ENCODE measurements around the gene TRIM75.
"Not testable (repeated sequence)": the region's sequence is repeated elsewhere in the genome, so short reads cannot be mapped to it uniquely, and the experiment has no call there.

TRIM75 gene

GRCh38 chr4:165053645-165054044 is at the start of gene TRIM75:
Gene TRIM75, plus strand, starts transcription at chr4:165053866. Its CDS starts 5,282 bp downstream, at chr4:165059148.
- no peak for DNase-seq (ENCODE audit: low read depth in 2 of 2)

DNA sequence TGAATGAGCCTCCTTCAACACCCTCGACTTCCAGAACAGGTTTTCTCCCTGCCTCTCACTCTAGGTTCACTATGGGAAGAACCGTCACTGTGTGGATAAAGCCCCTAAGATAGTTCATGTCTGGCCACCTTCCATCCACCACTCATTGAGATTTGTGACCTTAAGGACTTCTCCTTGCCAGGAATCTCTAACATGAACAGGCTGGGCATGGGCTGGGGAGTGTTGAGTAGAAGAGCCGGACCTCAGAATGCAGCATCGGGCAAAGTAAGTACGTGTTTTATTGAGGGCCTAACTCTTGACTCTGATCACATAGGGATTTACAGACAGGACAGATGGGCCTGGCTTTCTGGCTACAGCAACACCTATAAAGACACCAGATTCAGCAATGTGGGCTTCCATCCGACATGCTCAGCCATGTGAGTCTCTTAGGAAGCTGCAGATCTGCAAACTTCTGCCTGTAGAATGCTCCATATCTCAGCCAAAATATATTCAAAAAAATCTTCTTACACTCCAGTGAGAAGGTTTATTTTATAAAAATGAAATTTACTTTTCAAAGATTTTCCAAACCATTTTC is 48.2 kb upstream of the TRIM75 start:
- DNase-seq (ENCODE audit: low read depth in 2 of 2): no peak

DNA sequence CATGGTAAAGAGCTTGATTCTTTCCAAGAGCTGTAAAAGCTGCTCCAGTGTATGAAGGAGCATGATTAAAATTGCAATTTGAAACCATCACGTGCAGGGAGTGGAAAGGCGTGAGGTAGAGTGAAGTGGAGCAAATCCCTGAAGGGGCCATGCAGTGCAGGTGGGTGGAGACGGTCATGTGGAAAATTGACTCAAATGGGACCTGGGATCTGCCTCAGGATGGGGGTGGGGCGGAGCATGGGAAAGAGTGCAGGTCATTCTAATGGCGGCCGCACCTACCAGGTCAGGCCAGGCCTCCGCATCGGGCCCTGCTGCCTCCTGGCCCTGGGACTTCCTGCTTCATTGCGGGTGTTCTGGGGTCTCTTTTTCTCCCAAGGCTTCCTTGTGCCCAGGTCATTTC is 47.2 kb upstream of the TRIM75 start:
- DNase-seq (ENCODE audit: low read depth in 2 of 2): no peak

DNA sequence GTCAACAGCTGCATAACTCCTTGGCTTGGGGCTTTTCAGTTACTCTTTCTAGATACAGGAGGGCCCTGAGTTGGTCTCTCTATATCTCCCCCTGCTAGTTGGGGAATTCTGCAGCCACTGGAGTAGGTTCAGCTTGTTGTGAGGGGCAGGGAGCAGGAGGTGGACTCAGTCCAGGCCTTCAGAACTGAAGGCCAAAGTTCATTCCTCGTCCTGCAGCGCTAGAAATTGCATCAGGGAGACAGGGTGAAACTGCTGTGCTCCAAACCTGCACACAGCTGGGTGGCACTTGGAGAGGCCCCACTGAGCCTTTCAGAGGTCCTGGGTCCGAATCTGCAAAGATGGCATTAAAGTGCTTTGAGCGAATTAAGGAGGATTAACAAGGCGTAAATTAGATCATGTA is 46.8 kb upstream of the TRIM75 start:
- DNase-seq (ENCODE audit: low read depth in 2 of 2): no peak

- DNase-seq (ENCODE audit: low read depth in 2 of 2): no peak
Measured at GRCh38 chr4:165009493-165010227, 44.0 kb upstream of the TRIM75 start.

DNA sequence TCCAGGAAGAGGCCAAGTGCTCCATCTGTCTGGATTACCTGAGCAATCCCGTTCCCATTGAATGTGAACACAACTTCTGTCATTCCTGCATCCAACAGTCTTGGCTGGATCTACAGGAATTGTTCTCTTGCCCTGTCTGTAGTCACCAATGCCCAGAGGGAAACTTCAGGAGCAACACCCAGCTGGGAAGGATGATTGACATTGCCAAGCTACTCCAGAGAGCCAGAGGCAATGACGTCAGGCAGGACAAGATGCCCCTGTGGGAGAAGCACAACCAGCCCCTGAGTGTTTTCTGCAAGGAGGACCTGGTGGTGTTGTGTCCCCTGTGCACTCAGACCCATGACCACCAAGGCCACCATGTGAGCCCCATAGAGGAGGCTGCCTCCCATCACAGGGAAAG is 43.2 kb upstream of the TRIM75 start:
- no peak for DNase-seq (ENCODE audit: low read depth in 2 of 2)

DNA sequence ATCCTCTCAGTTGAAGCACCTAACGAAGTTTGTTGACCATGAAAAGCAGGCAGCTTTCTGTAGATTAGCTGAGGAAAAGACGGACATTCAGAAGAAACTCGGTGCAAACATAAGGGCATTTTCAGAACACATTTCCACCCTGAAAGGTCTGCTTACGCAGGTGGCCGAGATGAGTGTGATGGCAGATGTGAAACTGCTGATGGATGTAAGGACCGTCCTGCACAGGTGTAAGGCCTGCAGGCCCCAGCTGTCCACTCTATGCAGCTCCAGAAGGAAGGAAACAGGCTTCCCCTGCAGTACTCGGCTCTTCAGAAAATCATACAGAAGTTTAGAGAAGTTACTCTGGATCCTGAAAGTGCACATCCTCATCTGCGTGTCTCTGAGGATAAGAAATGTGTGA is 42.7 kb upstream of the TRIM75 start:
- no peak for DNase-seq (ENCODE audit: low read depth in 2 of 2)

DNA sequence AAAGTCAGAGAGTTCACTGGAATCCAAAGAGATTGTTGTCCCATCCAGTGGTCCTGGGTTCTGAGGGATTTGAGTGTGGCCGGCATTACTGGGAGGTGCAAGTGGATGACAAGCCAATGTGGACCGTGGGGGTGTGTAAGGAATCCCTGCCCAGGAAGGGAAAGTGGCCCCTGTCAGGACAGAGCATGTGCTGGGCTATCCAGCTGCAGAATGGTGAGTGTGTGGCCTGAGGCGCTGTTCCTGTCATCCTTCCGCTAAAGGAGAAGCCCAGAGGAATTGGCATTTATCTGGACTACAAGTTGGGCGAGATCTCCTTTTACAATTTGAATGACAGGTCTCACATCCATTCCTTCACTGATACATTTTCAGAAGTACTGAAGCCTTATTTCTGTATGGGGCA is 42.3 kb upstream of the TRIM75 start:
- no peak for DNase-seq (ENCODE audit: low read depth in 2 of 2)

- no peak for DNase-seq (ENCODE audit: low read depth in 2 of 2)
Measured at GRCh38 chr4:165013691-165014090, 40.0 kb upstream of the TRIM75 start.

DNA sequence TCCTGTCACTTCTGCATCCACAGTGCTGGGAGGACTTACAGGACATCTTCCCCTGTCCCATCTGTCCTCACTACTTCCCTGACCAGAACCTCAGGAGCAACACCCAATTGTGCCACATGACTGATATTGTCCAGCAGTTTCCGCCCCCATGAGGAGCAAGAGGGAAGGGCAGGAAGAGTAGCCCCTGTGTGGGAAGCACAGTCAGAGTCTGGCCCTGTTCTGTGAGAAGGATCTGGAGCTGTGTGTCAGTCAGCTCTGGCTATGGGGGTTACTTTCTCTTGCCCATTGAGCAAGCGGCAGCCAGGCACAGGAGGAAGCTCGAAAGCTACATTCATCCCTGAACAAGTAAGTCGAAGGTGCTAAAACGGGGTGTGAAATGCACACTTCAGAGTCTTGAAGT is 36.7 kb upstream of the TRIM75 start:
- no peak for DNase-seq (ENCODE audit: low read depth in 2 of 2)

- DNase-seq (ENCODE audit: low read depth in 2 of 2): not testable (repeated sequence)
Measured at GRCh38 chr4:165019995-165020394, 33.7 kb upstream of the TRIM75 start.

DNA sequence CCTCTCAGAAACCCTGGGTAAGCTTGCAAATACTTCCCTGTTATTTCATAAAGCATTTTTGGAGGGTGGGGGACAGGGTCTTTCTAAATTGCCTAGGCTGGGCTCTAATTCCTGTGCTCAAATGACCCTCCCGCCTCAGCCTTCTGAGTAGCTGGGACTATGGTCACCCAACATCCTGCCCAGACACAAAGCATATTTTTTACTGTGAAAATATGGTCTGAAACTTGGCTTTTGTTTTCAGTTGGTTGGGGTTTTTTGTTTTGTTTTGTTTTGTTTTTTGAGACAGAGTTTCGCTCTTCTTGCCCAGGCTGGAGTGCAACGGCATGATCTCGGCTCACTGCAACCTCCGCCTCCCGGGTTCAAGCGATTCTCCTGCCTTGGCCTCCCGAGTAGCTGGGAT is 27.9 kb upstream of the TRIM75 start:
- not testable (repeated sequence) for DNase-seq (ENCODE audit: low read depth in 2 of 2)

- no peak for DNase-seq (ENCODE audit: low read depth in 2 of 2)
Measured at GRCh38 chr4:165027762-165028402, 25.8 kb upstream of the TRIM75 start.

GRCh38 chr4:165031436-165032211 is 22.0 kb upstream of the TRIM75 start, which contains the start of gene TRIM60:
Gene TRIM60, plus strand, starts transcription at chr4:165031999. Its CDS starts 8,074 bp downstream, at chr4:165040073.
- DNase-seq (ENCODE audit: low read depth in 2 of 2): no peak

GRCh38 chr4:165048170-165048569 is 5.5 kb upstream of the TRIM75 start:
- DNase-seq (ENCODE audit: low read depth in 2 of 2): no peak

DNA sequence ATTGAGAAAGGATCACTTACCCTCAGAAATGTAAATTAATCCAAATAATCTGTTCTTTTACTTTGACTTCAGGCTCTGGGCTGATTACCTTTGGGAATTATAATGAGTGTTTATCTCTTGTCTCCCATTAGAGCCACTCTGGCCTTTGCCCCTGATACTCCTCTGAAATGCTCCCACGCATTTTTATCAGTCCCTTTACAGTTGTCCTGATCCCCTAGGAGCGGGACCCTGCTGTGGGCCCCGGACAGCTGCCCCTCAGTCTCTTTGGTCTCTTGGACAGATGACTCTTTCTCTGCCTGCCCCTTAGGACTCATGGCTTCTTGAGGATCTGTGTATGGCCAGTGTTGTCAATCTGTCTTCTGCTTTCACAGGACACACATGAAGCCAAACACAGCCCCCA is 1.0 kb upstream of the TRIM75 start:
- DNase-seq (ENCODE audit: low read depth in 2 of 2): no peak

DNA sequence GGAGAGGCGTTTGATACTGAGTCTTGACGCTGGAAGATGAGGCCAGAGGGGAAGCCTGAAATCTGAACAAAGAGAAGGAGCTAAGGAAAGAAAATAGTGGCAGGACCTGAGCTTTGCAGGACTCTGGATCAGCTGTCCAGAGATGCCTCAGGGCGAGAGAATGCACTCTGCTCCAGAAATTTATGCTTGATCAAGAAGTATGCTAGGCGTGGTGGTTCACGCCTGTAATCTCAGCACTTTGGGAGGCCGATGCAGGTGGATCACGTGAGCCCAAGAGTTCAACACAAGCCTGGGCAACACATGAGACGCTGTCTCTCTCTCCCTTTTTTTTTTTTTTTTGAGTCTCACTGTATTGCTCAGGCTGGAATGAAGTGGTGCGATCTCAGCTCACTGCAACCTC is 1.9 kb downstream of the TRIM75 start:
- DNase-seq (ENCODE audit: low read depth in 2 of 2): no peak

DNA sequence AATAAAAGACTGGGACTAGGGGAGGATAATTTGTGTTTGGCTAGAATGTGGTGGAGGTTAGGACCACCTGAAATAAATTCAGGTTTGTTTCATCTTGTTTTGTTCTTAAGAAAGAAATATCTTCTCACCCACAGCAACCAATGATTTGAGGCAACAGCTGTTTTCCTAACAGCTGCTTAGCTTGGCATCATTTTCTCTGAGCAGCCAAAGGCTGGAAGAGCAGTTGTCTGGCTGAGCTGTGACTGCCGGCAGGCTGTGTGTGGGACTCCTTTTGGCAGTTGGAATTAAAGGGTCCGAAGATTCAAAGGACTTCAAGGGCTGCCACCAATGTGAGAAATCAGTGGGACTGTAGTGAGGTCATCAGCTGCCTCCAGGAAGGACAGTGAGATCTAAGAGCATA is 5.0 kb downstream of the TRIM75 start:
- DNase-seq (ENCODE audit: low read depth in 2 of 2): no peak

DNA sequence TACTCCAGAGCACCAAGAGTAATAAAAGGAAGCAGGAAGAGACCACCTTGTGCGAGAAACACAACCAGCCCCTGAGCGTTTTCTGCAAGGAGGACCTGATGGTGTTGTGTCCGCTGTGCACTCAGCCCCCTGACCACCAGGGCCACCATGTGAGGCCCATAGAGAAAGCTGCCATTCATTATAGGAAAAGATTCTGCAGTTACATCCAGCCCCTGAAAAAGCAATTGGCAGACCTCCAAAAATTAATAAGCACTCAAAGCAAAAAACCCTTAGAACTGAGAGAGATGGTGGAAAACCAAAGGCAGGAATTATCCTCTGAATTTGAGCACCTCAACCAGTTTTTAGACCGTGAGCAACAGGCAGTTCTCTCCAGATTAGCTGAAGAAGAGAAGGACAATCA is 5.7 kb downstream of the TRIM75 start:
- no peak for DNase-seq (ENCODE audit: low read depth in 2 of 2)

- no peak for DNase-seq (ENCODE audit: low read depth in 2 of 2)
Measured at GRCh38 chr4:165060938-165061337, 7.3 kb downstream of the TRIM75 start.

DNA sequence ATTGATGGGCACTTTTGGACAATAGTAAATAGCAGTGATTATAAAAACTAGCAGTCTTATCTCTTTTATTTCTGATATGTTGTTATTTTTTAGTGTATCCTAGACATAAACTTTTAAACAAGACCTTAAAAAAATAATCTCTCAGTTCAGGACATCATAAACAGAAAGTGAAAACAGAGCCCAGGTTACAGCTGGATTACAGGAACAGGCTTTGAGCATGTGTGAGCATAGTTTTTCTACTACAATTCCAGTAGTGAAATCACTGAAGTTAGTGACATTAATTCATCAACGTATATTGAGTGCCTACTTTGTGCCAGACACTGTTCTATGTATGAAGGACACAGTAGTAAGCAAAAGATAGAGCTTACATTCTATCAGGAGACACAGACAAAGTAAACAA is 16.9 kb downstream of the TRIM75 start:
- no peak for DNase-seq (ENCODE audit: low read depth in 2 of 2)

DNA sequence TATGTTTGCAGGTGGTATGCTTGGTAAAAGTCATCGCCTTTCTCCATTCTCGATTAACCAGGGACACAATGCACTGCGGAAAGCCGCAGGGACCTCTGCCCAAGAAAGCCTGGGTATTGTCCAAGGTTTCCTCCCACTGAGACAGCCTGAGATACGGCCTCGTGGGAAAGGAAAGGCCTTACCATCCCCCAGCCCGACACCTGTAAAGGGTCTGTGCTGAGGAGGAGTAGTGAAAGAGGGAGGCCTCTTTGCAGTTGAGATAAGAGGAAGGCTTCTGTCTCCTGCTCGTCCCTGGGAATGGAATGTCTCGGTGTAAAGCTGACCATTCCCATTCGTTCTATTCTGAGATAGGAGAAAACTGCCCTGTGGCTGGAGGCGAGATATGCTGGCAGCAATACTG is 19.7 kb downstream of the TRIM75 start:
- DNase-seq (ENCODE audit: low read depth in 2 of 2): not testable (repeated sequence)

All from stimulated activated CD8-positive, alpha-beta memory T cell treated with anti-CD3 and anti-CD28 coated beads, Interleukin-7, amount 100 ng/mL, for 4 hours (primary cell).